Astrocyte (in vitro differentiated cells and primary cell): ENCODE results near the gene ITGBL1.

Experiments
- EZH2 ChIP-seq: IDR thresholded peaks from 2 replicates; pipeline ENCODE4 v1.6.1; 2012; ENCODE audit warnings: mild to moderate bottlenecking, low read length, inconsistent platforms; ENCODE audit not compliant: insufficient read depth
- TF ChIP-seq, protein P1 (sequence below): IDR thresholded peaks from 2 replicates; pipeline ENCODE4 v1.5.1; 2011; ENCODE audit warnings: low read depth, mild to moderate bottlenecking, inconsistent platforms, low read length, moderate library complexity; ENCODE audit not compliant: insufficient read depth

DNA sequence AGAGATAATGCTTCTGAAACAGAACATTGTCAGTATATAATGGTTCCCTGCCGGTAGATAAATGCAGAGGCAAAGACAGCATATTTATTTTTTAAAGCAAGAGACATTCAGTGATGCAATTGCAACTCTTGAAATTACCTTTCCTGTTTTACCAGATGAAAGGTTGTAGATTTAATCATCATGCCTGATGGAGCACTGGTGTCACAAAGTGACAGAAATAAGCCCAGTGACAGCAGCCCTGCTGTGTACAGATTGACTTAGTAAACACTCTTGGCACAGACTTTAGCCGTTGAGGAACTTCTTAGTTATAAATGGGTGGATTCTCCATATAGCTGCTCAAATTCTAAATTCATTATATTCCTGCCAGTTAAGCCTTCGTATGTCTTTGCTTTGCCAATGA lies 172.5 kb downstream of the ITGBL1 start:
- TF ChIP-seq EZH2: no peak
- TF ChIP-seq, protein P1, sequence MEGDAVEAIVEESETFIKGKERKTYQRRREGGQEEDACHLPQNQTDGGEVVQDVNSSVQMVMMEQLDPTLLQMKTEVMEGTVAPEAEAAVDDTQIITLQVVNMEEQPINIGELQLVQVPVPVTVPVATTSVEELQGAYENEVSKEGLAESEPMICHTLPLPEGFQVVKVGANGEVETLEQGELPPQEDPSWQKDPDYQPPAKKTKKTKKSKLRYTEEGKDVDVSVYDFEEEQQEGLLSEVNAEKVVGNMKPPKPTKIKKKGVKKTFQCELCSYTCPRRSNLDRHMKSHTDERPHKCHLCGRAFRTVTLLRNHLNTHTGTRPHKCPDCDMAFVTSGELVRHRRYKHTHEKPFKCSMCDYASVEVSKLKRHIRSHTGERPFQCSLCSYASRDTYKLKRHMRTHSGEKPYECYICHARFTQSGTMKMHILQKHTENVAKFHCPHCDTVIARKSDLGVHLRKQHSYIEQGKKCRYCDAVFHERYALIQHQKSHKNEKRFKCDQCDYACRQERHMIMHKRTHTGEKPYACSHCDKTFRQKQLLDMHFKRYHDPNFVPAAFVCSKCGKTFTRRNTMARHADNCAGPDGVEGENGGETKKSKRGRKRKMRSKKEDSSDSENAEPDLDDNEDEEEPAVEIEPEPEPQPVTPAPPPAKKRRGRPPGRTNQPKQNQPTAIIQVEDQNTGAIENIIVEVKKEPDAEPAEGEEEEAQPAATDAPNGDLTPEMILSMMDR: no peak
